Tibial artery (tissue), 4 donors: ENCODE data around the gene ZIK1.

Source experiments
- DNase-seq, 2 donors: peaks; one replicate each; pipeline ENCODE4 v3.0.0-alpha.2; 2019
- H3K27ac ChIP-seq, 2 donors: fragments of 200-600 bp; sonication (generic) in 1 of 2; 1 replicate in 1 of 2; 2 replicates in 1 of 2; pipeline ENCODE4 v1.5.1; 2018 to 2019; ENCODE audit warnings: mild to moderate bottlenecking in 1 of 2
- H3K27me3 ChIP-seq, 2 donors: fragments of 200-600 bp; sonication (generic) in 1 of 2; one replicate each; pipeline versions ENCODE4 v1.5.1 to v1.6.0; 2016 to 2019
- H3K36me3 ChIP-seq, 3 donors: fragments of 200-600 bp; sonication (generic) in 2 of 3; one replicate each; pipeline ENCODE4 v1.5.1; 2016 to 2019; ENCODE audit warnings: mild to moderate bottlenecking in 2 of 3
- H3K4me1 ChIP-seq, 4 donors: fragments of 200-600 bp; sonication (generic) in 2 of 4; 1 replicate in 3 of 4; 2 replicates in 1 of 4; pipeline ENCODE4 v1.5.1; 2016 to 2019
- H3K4me3 ChIP-seq, 2 donors: fragments of 200-600 bp; sonication (generic) in 1 of 2; 1 replicate in 1 of 2; 2 replicates in 1 of 2; pipeline ENCODE4 v1.5.1; 2018 to 2019; ENCODE audit warnings: mild to moderate bottlenecking in 2 of 2
- H3K9me3 ChIP-seq, 3 donors: fragments of 200-600 bp; sonication (generic) in 1 of 3; one replicate each; pipeline ENCODE4 v1.5.1; 2016 to 2019
- CTCF ChIP-seq, 2 experiments: fragments of 200-600 bp in 1 of 2; fragments of 450-650 bp in 1 of 2; IDR thresholded peaks; one replicate each; pipeline ENCODE4 v1.5.1; 2017 to 2019; ENCODE audit warnings: antibody characterized with exemption in 2 of 2, mild to moderate bottlenecking in 1 of 2, moderate library complexity in 1 of 2
- intact Hi-C: fragments of 100-400 bp; cut with DNase I; formaldehyde crosslinking; loops from one replicate; pipeline ENCODE4 v1.15.0; 2023; ENCODE audit warnings: low total_unique reads

Gene ZIK1

DNA sequence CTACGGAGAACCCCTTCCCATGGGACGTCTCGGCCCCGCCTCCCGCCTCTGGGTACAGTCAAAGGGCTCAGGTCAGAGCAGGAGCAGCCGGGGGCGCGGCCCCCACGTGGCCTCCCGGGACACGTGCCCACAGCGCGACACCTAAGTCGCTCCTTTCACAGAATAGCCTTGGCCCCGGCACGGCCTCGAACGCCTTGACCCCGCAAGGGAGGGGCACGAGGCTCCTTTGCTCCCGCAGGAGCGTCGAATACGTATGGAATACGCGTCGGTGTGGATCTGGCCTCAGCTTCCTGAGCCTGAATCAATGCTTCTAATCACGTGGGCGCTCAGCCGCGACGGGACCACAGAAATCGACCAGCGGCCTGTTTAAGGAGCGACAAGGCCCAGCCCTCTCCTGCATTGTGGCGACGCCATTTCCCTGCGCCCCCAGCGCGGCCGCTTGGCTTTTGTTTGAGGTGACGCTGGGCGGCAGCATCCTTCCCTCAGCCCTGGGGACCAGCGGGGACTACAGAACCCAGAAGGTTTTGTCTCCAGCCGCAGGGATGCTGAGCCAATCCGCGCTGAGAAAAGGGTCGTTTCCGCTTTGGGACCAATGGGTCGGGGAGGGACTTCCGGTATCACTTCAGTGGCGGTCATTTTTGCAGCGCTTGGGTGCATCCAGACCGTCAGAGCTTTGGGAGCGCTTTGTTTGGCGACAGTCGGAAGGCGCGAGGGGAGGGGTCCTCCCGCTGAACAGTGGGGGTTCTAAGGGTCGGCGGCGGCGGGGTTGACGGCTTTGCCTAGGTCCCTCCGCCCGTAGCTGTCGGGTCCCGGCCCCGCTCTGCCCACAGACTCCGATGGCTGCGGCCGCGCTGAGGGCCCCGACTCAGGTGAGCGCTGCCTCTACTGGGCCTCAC lies at the start of gene ZIK1:
Gene ZIK1, plus strand, starts transcription at position 625 of the 896 bp plus-strand sequence. Its CDS starts 212 bp downstream, at position 837.
- DNase-seq, result peak; percentile 84 to 91
- peak within 1 kb of the TSS; percentile 54 to 55 for H3K4me3 ChIP-seq
- H3K9me3 ChIP-seq, result peaks cover 8 to 46% (median 17%) of the 10 kb centered on the region in 3 donors
- H3K36me3 ChIP-seq, result peaks cover 27 to 28% (median 28%) of the 10 kb centered on the region in 3 donors
- H3K27me3 ChIP-seq, result no peaks in the 10 kb centered on the region
- peaks cover 0 to 22% (median 11%) of the 10 kb centered on the region in 4 donors for H3K4me1 ChIP-seq
- no peak for TF ChIP-seq CTCF (IDR thresholded peaks at IDR 0.05)
- H3K27ac ChIP-seq, result peak within 1 kb of the TSS in 1 of 2 donors; percentile 19
- intact Hi-C loops, result no loop called here

GRCh38 chr19:57537953-57538547 lies 45.9 kb upstream of the ZIK1 start:
- H3K4me1 ChIP-seq, result no peaks in the 10 kb centered on the region
- no peak overlapping the region for H3K4me3 ChIP-seq
- no peak overlapping the region for H3K27ac ChIP-seq
- no peaks in the 10 kb centered on the region for H3K27me3 ChIP-seq
- peaks cover 99 to 100% (median 100%) of the 10 kb centered on the region in 3 donors for H3K36me3 ChIP-seq
- DNase-seq, result no peak
- no peak for TF ChIP-seq CTCF (IDR thresholded peaks at IDR 0.05)
- peaks cover 70 to 100% (median 100%) of the 10 kb centered on the region in 3 donors for H3K9me3 ChIP-seq
- intact Hi-C loops, result no loop called here

DNA sequence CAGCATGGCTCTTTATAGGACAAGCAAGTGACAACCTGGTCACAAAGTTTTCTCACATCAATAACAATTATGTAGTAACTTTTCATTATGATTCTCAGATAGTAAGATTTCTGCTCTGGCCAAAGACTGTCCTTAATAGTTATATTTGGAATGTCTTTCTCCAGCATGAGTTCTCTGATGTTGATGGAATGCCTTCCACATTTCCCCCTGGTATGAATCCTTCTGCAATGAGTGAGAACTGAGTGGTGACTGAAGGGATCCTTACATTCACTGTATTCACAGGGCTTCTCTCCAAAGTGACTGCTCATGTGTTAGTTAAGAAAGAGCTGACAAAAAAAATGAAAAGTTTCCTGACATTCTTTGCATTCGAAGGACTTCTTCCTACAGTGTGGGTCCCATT lies 37.4 kb upstream of the ZIK1 start:
- intact Hi-C loops, result no loop called here
- Histone ChIP-seq H3K27ac (no peak overlapping the region), H3K27me3 (no peaks in the 10 kb centered on the region), H3K36me3 (peaks cover 99 to 100% (median 100%) of the 10 kb centered on the region in 3 donors), H3K4me3 (no peak overlapping the region), H3K9me3 (peaks cover 46 to 100% (median 99%) of the 10 kb centered on the region in 3 donors), H3K4me1 (no peaks in the 10 kb centered on the region)
- DNase-seq, result no peak
- TF ChIP-seq CTCF (IDR thresholded peaks at IDR 0.05), result no peak

GRCh38 chr19:57552432-57552831 lies 31.5 kb upstream of the ZIK1 start:
- H3K9me3 ChIP-seq, result peaks cover 17 to 99% (median 94%) of the 10 kb centered on the region in 3 donors
- no peak overlapping the region for H3K4me3 ChIP-seq
- no peak for TF ChIP-seq CTCF (IDR thresholded peaks at IDR 0.05)
- H3K27me3 ChIP-seq, result no peaks in the 10 kb centered on the region
- no peaks in the 10 kb centered on the region for H3K4me1 ChIP-seq
- H3K27ac ChIP-seq, result no peak overlapping the region
- DNase-seq, result no peak
- H3K36me3 ChIP-seq, result peaks cover 95 to 98% (median 97%) of the 10 kb centered on the region in 3 donors
- intact Hi-C loops, result no loop called here

GRCh38 chr19:57557659-57558058 lies 26.3 kb upstream of the ZIK1 start:
- no peak overlapping the region for H3K27ac ChIP-seq
- peaks cover 2 to 68% (median 43%) of the 10 kb centered on the region in 3 donors for H3K9me3 ChIP-seq
- H3K4me1 ChIP-seq, result peaks cover 0 to 23% (median 19%) of the 10 kb centered on the region in 4 donors
- H3K4me3 ChIP-seq, result no peak overlapping the region
- TF ChIP-seq CTCF (IDR thresholded peaks at IDR 0.05), result no peak
- H3K36me3 ChIP-seq, result peaks cover 43 to 46% (median 44%) of the 10 kb centered on the region in 3 donors
- intact Hi-C loops, result no loop called here
- no peaks in the 10 kb centered on the region for H3K27me3 ChIP-seq
- no peak for DNase-seq
